Superior temporal gyrus (tissue), 1 donor: ENCODE data around the gene UGDH.

Experiments
- DNase-seq: peaks from one replicate; pipeline ENCODE4 v3.0.0-alpha.2; 2016; ENCODE audit errors: extremely low spot score

UGDH gene

GRCh38 chr4:39452860-39453587 lies 74.2 kb downstream of the UGDH start:
- no peak for DNase-seq

DNA sequence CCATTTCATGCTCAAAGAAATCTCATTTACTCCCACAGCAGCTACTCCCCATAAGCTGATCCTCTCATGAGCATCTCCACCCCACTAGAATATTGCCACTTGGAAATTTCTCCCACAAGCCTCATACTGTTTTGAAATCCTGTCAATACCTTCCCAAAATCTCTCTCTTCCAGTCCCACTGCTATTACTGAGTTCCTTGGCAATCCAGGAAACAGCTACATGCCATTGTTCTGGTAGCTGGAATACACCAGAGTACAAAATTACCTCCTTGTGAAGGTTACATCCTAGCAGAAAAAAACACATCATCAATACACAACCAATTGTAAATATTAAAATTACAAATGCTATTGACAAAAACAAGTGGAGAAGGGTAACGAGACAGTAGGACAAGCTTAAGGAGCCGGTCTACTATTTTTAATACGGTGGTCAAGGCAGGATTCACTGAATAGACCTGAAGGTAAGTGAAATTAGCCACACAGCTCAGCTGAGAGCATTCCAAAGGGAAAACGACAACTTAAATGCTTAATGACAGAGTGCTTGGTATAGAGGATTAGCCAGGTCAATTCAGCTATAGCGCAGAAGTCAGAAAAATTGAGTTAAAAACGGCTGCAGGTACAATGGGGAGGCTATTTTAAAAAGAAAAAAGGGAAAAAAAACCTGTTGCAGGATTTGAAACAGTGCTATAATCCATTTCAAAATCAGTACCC lies 74.9 kb downstream of the UGDH start:
- DNase-seq: no peak

- no peak for DNase-seq
Observed at GRCh38 chr4:39451423-39452023, 75.7 kb downstream of the UGDH start.

GRCh38 chr4:39450618-39451017 lies 76.6 kb downstream of the UGDH start:
- no peak for DNase-seq
